NCI-H82 treated with DMSO at 0.1 percent for 48 hours (cell line): ENCODE results near the gene PLCL2.
"Not testable (repeated sequence)": the region's sequence is repeated elsewhere in the genome, so short reads cannot be mapped to it uniquely, and the experiment has no call there.

Experiments used
- DNase-seq: peaks from one replicate; lab custom pipeline; 2025; ENCODE audit not compliant: unreplicated experiment; lab: John Stamatoyannopoulos, UW

PLCL2 gene

DNA sequence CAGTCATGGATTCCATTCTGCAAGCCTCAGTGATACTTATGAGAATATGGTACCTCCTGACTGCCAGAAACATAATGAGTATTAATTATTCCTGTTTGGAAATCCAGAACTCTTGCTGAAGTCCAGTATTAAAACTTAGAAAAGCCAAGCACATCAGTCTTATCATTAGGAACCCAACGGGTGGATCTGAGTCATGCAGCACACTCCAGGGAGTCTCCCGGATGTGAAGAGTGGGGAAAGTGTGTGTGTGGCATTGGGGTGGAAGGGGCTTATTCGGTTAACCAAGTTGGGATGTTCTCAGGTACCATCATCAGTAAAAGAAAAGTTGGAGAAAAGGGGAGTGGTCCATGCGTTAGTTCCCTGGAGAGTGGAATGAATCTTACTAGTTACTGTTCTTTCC is 181.1 kb downstream of the PLCL2 start:
- no peak for DNase-seq

DNA sequence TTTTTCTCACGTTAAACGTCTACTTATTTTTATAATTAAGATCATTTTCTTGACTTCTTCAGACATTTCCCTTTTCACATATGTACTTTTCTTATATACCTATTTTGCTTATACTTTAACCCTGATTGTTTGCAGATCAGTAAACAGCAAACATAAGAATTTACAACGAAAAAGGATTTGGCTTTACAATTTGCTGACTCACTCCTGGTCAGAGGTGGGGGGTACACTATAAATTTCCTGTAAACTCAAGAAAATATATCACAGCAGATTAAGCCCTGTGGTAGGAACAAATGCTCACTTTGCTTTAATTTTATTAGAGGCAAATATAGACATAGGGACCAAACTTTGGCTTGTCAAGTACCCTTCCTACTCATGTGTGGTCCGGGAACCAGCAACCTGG is 185.0 kb downstream of the PLCL2 start:
- DNase-seq: no peak

DNA sequence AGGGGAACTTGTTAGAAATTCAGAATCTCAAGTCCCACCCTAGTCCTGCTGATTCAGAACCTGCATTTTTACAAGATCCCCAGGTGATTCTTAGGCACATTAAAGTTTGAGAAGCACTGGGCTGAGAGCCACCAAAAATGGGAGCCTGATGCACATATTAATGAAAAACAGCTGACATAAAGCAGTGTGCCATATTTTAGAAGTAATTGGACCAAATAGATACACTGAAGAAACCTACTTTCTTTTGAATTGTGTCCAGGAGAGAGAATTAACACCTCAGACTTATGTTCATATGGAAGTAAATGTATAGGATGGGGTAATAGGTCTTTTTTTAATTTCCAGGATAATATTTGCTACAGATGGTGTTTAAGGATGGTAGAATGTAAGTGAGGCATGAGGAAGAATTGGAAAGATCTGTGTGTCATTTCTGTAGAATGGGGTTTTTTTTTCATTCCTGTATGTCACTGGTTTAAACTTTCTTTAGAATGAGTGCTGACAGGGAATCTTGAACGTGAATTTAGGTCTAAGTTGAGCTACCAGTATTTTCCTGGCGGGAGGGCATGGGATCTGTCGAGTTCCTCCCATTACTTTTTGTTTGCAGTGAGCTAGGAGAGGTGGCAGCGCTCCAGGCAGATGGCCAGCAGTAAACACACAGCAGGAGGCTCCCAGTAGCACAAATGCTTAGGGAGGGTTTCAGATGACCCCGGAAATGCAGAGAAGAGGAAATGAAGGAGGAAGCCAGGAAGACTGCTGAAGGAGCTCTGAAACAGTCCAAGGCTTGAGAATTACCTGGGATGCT is 185.6 kb downstream of the PLCL2 start:
- DNase-seq: peak; percentile 51

DNA sequence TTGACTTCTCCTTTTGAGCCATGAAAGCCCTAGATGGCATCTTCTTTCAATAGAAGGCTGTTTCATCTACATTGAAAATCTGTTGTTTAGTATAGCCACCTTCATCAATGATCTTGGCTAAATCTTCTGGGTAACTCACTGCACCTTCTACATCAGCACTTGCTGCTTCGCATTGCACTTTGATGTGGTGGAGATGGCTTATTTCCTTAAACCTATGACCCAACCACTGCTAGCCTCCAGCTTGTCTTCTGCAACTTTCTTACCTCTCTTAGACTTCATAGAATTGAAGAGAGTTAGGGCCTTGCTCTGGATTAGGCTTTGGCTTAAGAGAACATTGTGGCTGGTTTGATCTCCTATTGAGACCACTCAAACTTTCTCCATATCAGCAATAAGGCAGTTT is 189.8 kb downstream of the PLCL2 start:
- DNase-seq: no peak

DNA sequence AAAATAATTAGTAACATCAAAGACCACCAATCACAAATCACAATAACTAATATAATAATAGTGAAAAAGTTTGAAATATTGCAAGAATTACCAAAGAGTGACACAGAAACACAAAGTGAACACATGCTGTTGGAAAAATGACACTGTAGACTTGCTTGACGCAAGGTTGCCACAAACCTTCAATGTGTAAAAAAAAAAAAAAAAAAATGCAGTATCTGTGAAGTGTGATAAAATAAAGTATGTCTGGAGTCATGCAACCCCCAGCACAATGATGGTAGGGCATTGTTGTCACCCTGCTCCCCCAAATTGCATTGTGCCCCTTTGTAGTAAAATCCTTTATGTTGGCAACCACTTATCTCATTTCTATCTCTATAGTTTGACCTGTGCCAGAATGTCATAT is 190.6 kb downstream of the PLCL2 start:
- no peak for DNase-seq

DNA sequence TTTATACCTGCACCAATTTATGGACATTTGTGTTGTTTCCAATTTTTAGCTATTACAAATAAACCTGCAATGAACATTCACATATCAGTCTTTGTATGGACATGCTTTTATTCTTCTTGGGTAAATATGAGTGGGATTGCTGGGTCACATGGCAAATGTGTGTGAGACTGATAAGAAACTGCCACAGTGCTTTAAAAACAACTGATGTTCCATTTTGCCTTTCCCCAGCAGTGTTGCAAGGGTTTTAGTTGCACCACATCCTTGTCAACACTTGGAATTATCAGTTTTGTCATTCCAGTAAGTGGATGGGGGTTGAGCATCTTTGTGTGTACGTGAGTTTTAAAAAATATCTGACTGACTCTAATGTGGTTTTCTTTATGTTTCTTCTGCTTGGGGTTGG is 191.2 kb downstream of the PLCL2 start:
- DNase-seq: no peak

DNA sequence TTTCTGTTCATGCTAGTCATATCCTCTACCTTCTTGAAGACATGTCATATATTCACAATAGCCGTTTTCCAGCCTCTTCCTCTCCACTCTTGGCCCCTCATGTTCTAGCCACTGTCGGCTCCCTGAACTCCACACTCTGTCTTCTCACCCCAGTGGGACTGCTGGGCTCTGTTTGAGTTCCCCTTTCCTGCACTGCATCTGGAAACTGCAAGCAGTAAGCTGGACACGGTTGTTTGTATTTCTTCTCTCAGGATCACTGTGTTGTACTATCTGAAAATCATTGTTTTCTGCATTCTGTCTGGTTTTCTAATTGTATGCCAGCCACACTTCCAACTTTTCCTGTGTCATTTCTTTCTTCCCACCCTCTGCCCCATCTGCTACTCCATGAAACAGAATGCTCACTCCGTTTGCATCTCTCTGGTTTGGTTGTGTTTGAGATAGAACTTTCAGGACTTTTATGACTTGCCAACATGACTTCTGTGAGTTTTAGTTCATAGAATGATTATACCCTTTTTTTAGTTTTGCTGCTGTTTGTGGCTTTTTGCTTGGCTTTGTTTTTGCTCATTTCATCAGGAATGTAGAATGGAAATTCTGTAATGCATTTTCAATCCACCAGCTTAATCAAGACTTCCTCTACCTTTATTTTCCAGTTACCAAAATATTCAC is 192.3 kb downstream of the PLCL2 start:
- no peak for DNase-seq

DNA sequence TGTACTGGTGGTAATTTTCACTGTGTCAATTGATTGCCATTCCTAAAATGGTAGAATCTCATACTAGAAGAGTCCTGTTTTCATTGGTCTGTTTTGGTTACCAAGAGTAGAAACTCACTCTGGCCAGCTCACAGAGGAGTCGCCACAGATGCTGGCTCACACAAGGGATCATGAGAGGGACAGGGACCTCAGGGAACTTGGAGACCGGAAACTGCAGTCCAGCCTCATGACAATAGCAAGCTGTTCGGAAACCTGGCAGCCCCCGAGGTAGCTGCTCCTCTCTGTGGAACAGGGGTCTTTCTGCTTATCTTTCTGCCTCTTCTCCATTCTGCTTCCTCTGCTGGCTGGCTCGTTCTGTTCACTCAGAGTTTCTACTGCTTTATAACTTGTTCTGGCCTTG is 192.9 kb downstream of the PLCL2 start:
- no peak for DNase-seq

DNA sequence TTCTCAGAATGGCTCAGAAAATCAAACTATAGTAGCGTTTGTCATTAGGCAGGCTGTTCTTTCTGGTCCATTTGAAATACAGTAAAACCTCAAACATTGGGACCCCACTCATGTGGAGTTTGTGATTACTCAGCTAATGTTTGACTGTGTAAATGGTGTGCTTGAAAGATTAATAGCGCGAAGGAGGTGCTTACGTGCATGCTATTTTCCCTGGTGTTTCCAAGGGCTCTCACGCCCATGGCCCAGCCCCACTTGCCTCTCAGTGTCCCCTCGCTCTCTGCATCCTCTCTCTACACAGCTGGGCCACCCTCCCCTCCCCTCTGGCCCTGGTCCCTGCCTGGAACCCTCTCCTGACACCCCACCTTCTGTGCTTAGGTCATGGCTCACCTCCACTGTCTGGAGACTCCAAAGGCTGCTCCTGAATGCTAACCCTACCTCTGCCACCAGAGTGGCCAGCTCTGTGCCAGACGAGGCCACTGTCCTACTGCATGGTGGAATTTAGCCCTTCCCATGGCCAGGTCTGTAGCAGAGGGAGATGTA is 194.2 kb downstream of the PLCL2 start:
- no peak for DNase-seq

DNA sequence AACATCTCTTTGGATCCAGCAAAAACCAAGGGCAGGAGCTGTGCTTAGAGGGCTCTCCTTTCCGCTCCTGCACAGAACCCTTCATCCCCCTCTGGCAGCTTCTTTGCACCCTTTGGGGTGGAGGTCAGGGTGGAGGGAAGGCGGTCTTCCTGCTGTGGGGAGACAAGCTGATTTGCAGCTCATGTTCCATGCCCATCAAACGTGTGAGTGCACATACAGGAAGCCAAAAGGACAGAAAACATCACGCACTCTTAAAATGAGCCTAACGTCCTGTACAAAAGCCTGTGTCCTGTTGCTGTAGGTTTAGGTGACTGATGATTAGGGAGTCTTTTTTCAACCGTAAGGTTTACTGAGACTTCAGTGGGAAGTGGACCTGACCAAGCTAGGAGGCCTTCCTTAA is 195.2 kb downstream of the PLCL2 start:
- no peak for DNase-seq

DNA sequence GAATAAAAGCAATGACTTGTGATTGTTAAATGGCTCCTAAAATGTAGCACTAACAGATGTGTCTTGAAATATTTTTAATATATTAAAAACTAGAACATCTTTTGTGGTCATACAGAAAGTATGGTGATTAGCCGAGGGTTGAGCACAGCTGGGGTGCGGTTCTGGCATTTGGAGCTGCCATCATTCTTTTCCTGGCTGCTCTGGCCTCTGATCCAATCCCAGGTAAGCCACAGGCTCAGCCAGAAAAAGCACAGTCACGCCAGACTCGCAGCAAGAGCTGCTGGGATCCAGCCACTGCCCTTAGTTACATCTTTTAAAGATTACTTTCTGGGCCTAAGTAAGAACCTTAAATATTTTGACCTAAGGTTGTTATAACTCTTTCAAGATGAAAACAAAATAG is 196.8 kb downstream of the PLCL2 start:
- no peak for DNase-seq

DNA sequence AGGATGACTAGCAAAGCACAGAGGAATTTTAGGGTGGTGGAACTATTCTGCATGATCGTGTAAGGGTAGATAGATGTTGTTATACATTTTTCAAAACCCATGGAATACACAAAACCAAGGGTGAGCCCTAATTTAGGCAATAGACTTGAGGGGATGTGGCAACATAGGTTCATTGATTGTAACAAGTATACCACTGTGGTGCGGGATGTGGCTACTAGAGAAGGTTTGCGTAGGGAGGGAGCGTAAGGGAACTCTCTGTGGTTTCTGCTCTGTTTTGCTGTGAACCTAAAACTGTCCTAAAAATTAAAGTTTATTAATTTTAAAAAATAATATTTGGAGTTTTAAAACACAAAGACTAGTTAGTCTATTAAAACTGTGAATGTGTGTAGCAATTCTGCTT is 202.8 kb downstream of the PLCL2 start:
- DNase-seq: no peak

DNA sequence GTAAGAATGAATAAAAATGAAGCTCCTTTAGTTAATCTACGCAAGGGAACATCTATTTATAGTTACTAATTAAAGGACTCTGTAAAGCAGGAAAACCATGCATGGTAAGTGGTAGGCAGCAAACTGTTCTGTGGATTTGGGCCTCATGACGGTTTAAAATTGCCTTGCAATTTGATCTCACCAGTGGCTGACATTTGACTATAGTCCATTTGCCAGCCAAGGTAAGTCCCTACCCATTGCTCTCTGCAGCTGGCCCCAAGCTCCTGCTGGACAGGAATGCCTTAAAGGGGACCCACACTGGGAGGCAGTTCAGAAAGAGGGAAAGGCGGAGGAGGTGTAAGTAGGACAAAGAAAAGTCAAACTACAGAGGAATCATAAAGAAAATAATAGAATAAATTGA is 203.3 kb downstream of the PLCL2 start:
- DNase-seq: no peak

DNA sequence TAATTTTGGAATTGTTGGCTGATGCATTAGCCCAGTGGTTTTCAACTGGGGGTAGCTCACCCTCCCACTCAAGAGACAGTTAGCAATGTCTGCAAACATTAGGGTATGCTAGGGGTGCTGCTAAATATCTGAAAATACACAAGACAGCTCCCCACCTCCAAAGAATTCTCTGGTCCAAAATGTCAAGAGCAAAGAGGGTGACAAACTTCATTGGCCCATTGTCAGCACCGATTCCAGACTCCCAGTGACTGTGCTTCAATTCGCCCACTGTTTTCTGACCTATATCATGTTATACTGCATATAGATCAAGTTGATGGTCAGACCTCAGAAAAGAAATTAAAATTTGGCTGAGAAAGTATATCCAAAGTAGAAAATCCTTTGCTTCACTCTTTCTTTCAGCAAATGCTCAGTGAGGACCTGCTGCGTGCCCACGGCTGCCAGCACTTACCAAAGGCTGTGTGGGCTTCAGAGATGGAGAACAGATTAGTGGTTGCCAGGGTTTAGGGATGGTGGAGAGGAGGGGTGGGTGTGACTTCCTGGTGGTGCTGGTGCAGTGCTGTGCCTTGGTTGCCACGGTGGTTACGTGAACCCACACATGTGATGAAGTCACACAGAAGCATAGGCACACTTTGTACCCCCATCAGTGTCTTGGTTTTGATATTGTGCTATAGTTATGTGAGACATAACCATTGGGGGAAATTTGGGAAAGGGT is 204.0 kb downstream of the PLCL2 start:
- DNase-seq: no peak

DNA sequence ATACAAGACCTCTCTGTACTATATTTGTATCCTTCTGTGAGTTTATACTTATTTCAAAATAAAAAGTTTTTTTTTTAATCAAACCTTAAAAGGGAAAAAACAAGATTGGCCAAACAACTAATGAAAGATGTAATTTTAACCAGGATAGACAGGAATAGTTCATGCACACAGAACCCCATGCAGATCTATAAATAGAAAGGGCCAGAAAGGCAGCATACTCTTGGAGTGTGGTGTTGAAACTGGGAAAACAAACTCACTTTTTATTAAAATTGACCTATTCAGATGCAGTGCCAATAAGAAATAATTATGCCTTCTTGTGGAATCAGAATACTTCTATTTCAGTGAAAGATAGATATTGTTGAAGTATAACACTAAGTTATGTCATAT is 204.6 kb downstream of the PLCL2 start:
- DNase-seq: no peak

DNA sequence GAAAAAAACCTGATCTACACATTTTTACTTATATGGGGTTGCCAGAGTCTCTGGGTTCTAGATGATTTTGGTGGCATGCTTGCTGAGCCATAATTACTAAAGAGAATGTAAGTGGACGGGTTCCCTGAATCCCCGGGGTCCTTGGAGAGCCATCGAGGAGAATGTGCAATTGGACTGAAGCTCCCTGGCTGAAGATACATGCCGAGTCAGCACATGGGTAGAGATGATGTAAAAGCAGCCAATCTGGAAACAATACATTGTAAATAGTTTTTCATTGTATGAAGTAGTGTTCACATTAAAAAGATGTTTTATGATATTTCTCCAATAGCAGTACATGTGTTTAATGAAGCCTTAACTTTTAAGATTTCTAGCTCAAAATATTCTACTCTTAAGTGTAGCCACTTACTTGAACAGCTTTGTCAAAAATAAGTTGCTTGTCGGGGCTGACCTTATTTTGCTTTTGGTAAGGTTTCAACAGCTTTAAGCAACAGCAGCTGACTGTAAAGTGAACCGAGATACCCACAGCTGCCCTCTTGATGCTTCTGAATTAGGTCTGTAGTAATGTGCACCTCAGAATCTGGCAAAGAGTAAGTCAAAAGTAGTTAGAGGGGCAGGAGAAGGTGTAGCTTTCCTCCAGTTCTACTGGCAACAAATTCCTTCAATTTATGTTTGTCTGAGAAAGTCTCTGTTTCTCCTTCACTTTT is 205.7 kb downstream of the PLCL2 start:
- no peak for DNase-seq

DNA sequence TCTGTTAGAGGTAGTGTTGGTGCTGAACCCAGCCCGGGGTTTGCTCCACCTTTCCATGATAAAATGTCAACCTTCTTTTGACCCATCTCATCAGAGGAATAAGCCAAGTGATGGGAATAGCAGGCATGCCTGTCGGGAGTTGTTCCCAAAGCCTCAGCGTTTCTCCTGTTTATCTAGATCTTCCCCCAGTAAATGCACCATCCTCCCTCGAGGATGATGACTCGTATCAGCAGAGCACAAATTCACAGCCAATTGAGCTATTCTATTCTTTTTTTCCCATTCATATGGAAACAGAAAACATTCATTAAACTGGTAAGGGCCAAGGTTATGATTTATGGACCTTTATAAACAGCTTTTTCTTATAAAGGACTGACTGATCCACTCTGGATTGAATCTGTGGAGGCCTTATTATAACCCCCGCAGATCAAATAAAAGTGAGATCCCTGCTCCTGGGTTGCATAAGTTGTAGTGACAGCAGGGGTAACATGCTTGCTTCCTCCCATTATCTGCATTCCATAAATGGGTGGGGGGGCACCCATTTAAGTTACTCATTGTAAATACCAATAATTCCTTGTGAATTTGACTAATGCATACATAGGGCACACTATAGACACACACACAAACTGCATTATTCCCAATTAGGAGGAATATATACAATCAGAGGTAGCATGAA is 207.3 kb downstream of the PLCL2 start:
- DNase-seq: no peak

DNA sequence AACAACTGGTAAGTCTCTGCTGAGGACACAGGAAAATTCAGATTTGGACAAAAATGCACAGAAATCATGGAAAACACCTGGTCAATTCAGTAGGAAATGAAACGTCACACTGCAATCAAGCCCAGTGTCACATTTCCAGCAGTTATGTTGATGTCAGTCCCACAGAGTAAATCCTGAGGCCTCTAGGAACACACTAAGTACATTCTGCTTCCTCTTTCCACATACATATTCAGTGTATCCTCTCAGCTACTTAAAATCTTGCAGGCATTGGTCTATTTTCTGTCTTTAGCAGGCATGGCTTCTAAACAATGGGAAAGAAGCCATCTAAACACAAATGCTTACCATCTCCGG is 207.8 kb downstream of the PLCL2 start:
- no peak for DNase-seq

DNA sequence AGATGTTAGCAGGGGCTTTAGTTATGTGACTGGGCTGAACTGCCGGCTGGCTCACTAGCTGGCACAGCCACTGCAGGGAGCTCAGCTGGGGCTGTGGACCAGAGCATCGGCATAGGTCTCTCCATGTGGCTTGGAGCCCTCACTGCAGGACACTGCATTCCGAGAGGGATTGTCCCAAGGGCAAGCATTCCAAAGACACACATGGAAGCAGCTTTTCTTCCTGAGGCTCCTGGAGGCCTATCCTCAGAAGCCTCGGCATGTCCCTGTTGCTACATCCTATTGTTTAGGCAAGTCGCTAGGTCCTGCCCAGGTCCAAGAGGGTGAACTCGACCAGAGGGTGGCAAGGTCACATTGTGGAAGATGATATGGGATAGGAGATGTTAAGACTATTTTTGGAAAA is 209.8 kb downstream of the PLCL2 start:
- no peak for DNase-seq

DNA sequence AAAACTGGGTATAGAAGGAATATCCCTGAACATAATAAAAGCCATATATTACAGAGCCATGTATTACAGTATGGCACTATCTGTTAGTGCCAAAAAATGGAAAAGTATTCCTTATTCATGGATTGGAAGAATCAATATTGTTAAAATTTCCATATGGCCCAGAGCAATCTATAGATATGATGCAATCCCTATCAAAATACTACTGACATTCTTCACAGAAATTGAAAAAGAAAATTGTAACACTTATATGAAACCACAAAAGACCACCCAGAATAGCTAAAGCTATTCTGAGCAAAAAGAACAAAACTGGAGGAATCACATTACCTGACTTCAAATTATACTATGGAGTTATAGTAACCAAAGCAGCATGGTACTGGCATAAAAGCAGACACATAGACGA is 218.8 kb downstream of the PLCL2 start:
- DNase-seq: no peak

DNA sequence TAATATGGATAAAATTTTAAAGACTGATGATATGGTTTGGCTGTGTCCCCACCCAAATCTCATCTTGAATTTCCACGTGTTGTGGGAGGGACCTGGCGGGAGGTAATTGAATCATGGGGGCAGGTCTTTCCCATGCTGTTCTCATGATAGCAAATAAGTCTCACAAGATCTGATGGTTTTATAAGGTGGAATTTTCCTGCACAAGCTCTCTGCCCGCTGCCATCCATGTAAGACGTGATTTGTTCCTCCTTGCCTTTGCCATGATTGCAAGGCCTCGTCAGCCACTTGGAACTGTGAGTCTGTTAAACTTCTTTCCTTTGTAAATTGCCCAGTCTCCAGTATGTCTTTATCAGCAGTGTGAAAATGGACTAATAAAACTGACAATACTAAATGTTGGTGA is 222.0 kb downstream of the PLCL2 start:
- not testable (repeated sequence) for DNase-seq
